ENCODE measurements around the gene SMARCA2.

The SMARCA2 gene

GRCh38 chr9:2032234-2032633 lies 17.1 kb downstream of the SMARCA2 start:
- H3K4me3 ChIP-seq (ENCODE audit: low read length): no peak overlapping the region
- no peaks in the 10 kb centered on the region for H3K9me2 ChIP-seq (replicated peaks; ENCODE audit: insufficient read depth, low read length)
- H2AFZ ChIP-seq (ENCODE audit: low read length): no peak overlapping the region
- H3K9me3 ChIP-seq (replicated peaks; ENCODE audit: insufficient read depth, low read length): no peaks in the 10 kb centered on the region
- no peak for DNase-seq
- no peak overlapping the region for H3K4me2 ChIP-seq (ENCODE audit: low read depth, low read length)
- no peak for TF ChIP-seq EZH2phosphoT487 (IDR thresholded peaks at IDR 0.05; ENCODE audit: low read length)
- no peak for TF ChIP-seq EZH2 (optimal IDR thresholded peaks at IDR 0.05; ENCODE audit: low read depth, low read length)
- no peak for TF ChIP-seq CTCF (IDR thresholded peaks at IDR 0.05; ENCODE audit: low read length)
- 0 out of 2 replicates have a peak, but pooled peaks cover 5% of the 10 kb centered on the region for H3K36me3 ChIP-seq (replicated peaks; ENCODE audit: insufficient read depth, low read length)
- no peaks in the 10 kb centered on the region for H3F3A ChIP-seq (ENCODE audit: insufficient read depth, low read length)
- H3K27me3 ChIP-seq (replicated peaks; ENCODE audit: insufficient read depth, low read length): no peaks in the 10 kb centered on the region
- peaks cover 46% of the 10 kb centered on the region for H3K79me2 ChIP-seq (ENCODE audit: low read length)
- H3K9ac ChIP-seq (ENCODE audit: low read length): no peak overlapping the region
- no peaks in the 10 kb centered on the region for H3K4me1 ChIP-seq (ENCODE audit: low read length)
- no peaks in the 10 kb centered on the region for H4K20me1 ChIP-seq (ENCODE audit: insufficient read depth, low read length)
- H3K27ac ChIP-seq (ENCODE audit: low read length): no peak overlapping the region

DNA sequence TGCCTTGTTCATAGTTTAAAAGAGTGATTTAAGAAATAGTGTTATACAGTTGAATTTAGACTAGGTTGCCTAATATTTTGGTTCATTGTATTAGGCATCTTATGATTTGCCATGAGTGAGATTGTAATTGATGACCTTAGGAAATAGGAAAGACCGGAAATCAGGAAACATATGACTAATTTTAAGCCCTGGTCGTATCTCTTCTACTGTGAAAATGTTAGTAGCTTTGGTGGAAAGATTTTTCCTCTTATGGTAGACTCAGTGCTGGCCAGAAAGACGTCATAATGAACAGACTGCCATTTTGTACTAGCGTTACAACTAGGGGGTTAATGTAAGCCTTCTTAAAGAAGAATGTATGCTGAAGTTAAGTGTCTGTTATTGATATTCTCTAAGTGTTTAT lies 21.7 kb downstream of the SMARCA2 start:
- no peak overlapping the region for H2AFZ ChIP-seq (ENCODE audit: low read length)
- H3K27ac ChIP-seq (ENCODE audit: low read length): no peak overlapping the region
- H3K9ac ChIP-seq (ENCODE audit: low read length): no peak overlapping the region
- H3K4me3 ChIP-seq (ENCODE audit: low read length): no peak overlapping the region
- H4K20me1 ChIP-seq (ENCODE audit: insufficient read depth, low read length): no peaks in the 10 kb centered on the region
- H3K4me1 ChIP-seq (ENCODE audit: low read length): no peaks in the 10 kb centered on the region
- no peak overlapping the region for H3K4me2 ChIP-seq (ENCODE audit: low read depth, low read length)
- H3K9me3 ChIP-seq (replicated peaks; ENCODE audit: insufficient read depth, low read length): no peaks in the 10 kb centered on the region
- no peaks in the 10 kb centered on the region for H3F3A ChIP-seq (ENCODE audit: insufficient read depth, low read length)
- no peak for TF ChIP-seq CTCF (IDR thresholded peaks at IDR 0.05; ENCODE audit: low read length)
- H3K27me3 ChIP-seq (replicated peaks; ENCODE audit: insufficient read depth, low read length): no peaks in the 10 kb centered on the region
- peaks cover 7% of the 10 kb centered on the region for H3K79me2 ChIP-seq (ENCODE audit: low read length)
- H3K36me3 ChIP-seq (replicated peaks; ENCODE audit: insufficient read depth, low read length): 0 out of 2 replicates have a peak, but pooled peaks cover 12% of the 10 kb centered on the region
- no peaks in the 10 kb centered on the region for H3K9me2 ChIP-seq (replicated peaks; ENCODE audit: insufficient read depth, low read length)
- DNase-seq: no peak

GRCh38 chr9:2039294-2040180 lies 24.4 kb downstream of the SMARCA2 start:
- Histone ChIP-seq H3K4me3 (ENCODE audit: low read length) (no peak overlapping the region), H3K27ac (ENCODE audit: low read length) (no peak overlapping the region), H2AFZ (ENCODE audit: low read length) (no peak overlapping the region), H3K9me2 (replicated peaks; ENCODE audit: insufficient read depth, low read length) (no peaks in the 10 kb centered on the region), H3K36me3 (replicated peaks; ENCODE audit: insufficient read depth, low read length) (0 out of 2 replicates have a peak, but pooled peaks cover 9% of the 10 kb centered on the region), H3K4me2 (ENCODE audit: low read depth, low read length) (no peak overlapping the region), H3K79me2 (ENCODE audit: low read length) (peaks cover 3% of the 10 kb centered on the region; the same call in 1 of the 2 replicates), H3K9ac (ENCODE audit: low read length) (no peak overlapping the region), H4K20me1 (ENCODE audit: insufficient read depth, low read length) (no peaks in the 10 kb centered on the region), H3K27me3 (replicated peaks; ENCODE audit: insufficient read depth, low read length) (no peaks in the 10 kb centered on the region), H3K9me3 (replicated peaks; ENCODE audit: insufficient read depth, low read length) (no peaks in the 10 kb centered on the region), H3F3A (ENCODE audit: insufficient read depth, low read length) (no peaks in the 10 kb centered on the region), H3K4me1 (ENCODE audit: low read length) (no peaks in the 10 kb centered on the region)
- DNase-seq: no peak
- TF ChIP-seq EZH2phosphoT487 (IDR thresholded peaks at IDR 0.05; ENCODE audit: low read length): no peak
- no peak for TF ChIP-seq EZH2 (optimal IDR thresholded peaks at IDR 0.05; ENCODE audit: low read depth, low read length)
- no peak for TF ChIP-seq CTCF (IDR thresholded peaks at IDR 0.05; ENCODE audit: low read length)

Measured in MM.1S (cell line).